Mesendoderm (in vitro differentiated cells): ENCODE measurements around the gene PADI4.

Experiments used
- DNase-seq: peaks from one replicate; pipeline ENCODE4 v3.0.0; 2013
- H2AK5ac ChIP-seq: 2 replicates; pipeline ENCODE4 v1.6.1; 2013; ENCODE audit warnings: low read length, inconsistent platforms
- H2BK120ac ChIP-seq: 2 replicates; pipeline ENCODE4 v1.6.1; 2013; ENCODE audit warnings: low read depth, mild to moderate bottlenecking, low read length, moderate library complexity, mixed read lengths
- H2BK15ac ChIP-seq: replicated peaks from 2 replicates; pipeline ENCODE4 v1.6.1; 2013; ENCODE audit warnings: low read depth, mild to moderate bottlenecking, moderate library complexity
- H2BK5ac ChIP-seq: 2 replicates; pipeline ENCODE4 v1.6.1; 2013; ENCODE audit warnings: low read length, inconsistent platforms
- H3K18ac ChIP-seq: 2 replicates; pipeline ENCODE4 v1.6.1; 2013; ENCODE audit warnings: mild to moderate bottlenecking, low read length, mixed read lengths
- H3K23ac ChIP-seq: one replicate; pipeline ENCODE4 v1.6.1; 2013; ENCODE audit warnings: low read length
- H3K27ac ChIP-seq: 2 replicates; pipeline ENCODE4 v1.5.1; 2013; ENCODE audit warnings: low read depth, mild to moderate bottlenecking, inconsistent platforms, low read length, moderate library complexity
- H3K27me3 ChIP-seq: 2 replicates; pipeline ENCODE4 v1.6.1; 2013; ENCODE audit warnings: low read length, control low read depth, mild to moderate bottlenecking, inconsistent platforms; ENCODE audit not compliant: insufficient read depth, poor library complexity
- H3K36me3 ChIP-seq: 2 replicates; pipeline ENCODE4 v1.6.1; 2013; ENCODE audit warnings: low read length, inconsistent platforms; ENCODE audit not compliant: control insufficient read depth, insufficient read depth
- H3K4ac ChIP-seq: one replicate; pipeline ENCODE4 v1.6.1; 2013; ENCODE audit warnings: low read depth, mild to moderate bottlenecking, low read length, moderate library complexity
- H3K4me1 ChIP-seq: 2 replicates; pipeline ENCODE4 v1.6.1; 2013; ENCODE audit warnings: low read depth, low read length, inconsistent platforms; ENCODE audit not compliant: control insufficient read depth
- H3K4me2 ChIP-seq: 2 replicates; pipeline ENCODE4 v1.6.1; 2013; ENCODE audit warnings: low read length
- H3K4me3 ChIP-seq: 2 replicates; pipeline ENCODE4 v1.5.1; 2013; ENCODE audit warnings: mild to moderate bottlenecking, low read length
- H3K56ac ChIP-seq: one replicate; pipeline ENCODE4 v1.6.1; 2013; ENCODE audit warnings: low read length
- H3K79me1 ChIP-seq: 2 replicates; pipeline ENCODE4 v1.6.1; 2013; ENCODE audit warnings: low read length, inconsistent platforms
- H3K79me2 ChIP-seq: 2 replicates; pipeline ENCODE4 v1.6.1; 2013; ENCODE audit warnings: mild to moderate bottlenecking, low read length; ENCODE audit not compliant: control insufficient read depth, insufficient read depth
- H3K9ac ChIP-seq: 2 replicates; pipeline ENCODE4 v1.6.1; 2013; ENCODE audit warnings: low read length, inconsistent platforms
- H4K5ac ChIP-seq: one replicate; pipeline ENCODE4 v1.6.1; 2013; ENCODE audit warnings: low read length
- H4K8ac ChIP-seq: one replicate; pipeline ENCODE4 v1.6.1; 2013; ENCODE audit warnings: low read depth, mild to moderate bottlenecking, control low read depth, low read length, moderate library complexity
- WGBS: extraction: QIAGEN DNeasy Blood & Tissue Kit; methylation state at CpG from one replicate; pipeline ENCODE4 v1.1.7; 2013; ENCODE audit warnings: low lambda C conversion rate, missing lambda C conversion rate; ENCODE audit not compliant: insufficient coverage; ENCODE audit errors: extremely low coverage; 5-methylcytosine and 5-hydroxymethylcytosine counted together

PADI4 gene

GRCh38 chr1:17358557-17358956 is 50.6 kb downstream of the PADI4 start:
- H3K4me3 ChIP-seq: no peak overlapping the region

GRCh38 chr1:17359031-17359430 is 51.0 kb downstream of the PADI4 start:
- H3K23ac ChIP-seq: no peak overlapping the region
- no peak overlapping the region for H2BK15ac ChIP-seq
- H4K5ac ChIP-seq: no peak overlapping the region
- H3K56ac ChIP-seq: no peak overlapping the region
- H3K36me3 ChIP-seq: no peaks in the 10 kb centered on the region
- WGBS: no CpG with 5 or more reads among the region's 11 CpGs
- peak; percentile 61 for DNase-seq
- no peaks in the 10 kb centered on the region for H3K79me2 ChIP-seq
- H3K27ac ChIP-seq: no peak overlapping the region
- no peak overlapping the region for H3K4ac ChIP-seq
- no peak overlapping the region for H3K18ac ChIP-seq
- no peak overlapping the region for H2AK5ac ChIP-seq
- no peaks in the 10 kb centered on the region for H3K79me1 ChIP-seq
- no peaks in the 10 kb centered on the region for H3K4me1 ChIP-seq
- no peak overlapping the region for H3K9ac ChIP-seq
- no peak overlapping the region for H3K4me3 ChIP-seq
- no peak overlapping the region for H4K8ac ChIP-seq
- no peak overlapping the region for H3K4me2 ChIP-seq
- no peaks in the 10 kb centered on the region for H3K27me3 ChIP-seq
- no peak overlapping the region for H2BK120ac ChIP-seq
- H2BK5ac ChIP-seq: no peak overlapping the region

More at GRCh38 chr1:17358557-17358956, 50.6 kb downstream of the PADI4 start:
- Histone ChIP-seq H3K79me1 (no peaks in the 10 kb centered on the region), H3K9ac (no peak overlapping the region), H3K27ac (no peak overlapping the region), H3K4me1 (no peaks in the 10 kb centered on the region), H2AK5ac (no peak overlapping the region), H3K36me3 (no peaks in the 10 kb centered on the region), H3K4me2 (no peak overlapping the region), H3K79me2 (no peaks in the 10 kb centered on the region), H3K18ac (no peak overlapping the region), H3K27me3 (no peaks in the 10 kb centered on the region), H2BK120ac (no peak overlapping the region), H3K56ac (no peak overlapping the region), H3K4ac (no peak overlapping the region), H3K23ac (no peak overlapping the region), H4K8ac (no peak overlapping the region), H4K5ac (no peak overlapping the region), H2BK15ac (no peak overlapping the region), H2BK5ac (no peak overlapping the region)
- no peak for DNase-seq
- WGBS: no CpG with 5 or more reads among the region's 4 CpGs

GRCh38 chr1:17359808-17360207 is 51.8 kb downstream of the PADI4 start:
- no CpG with 5 or more reads among the region's 9 CpGs for WGBS
- DNase-seq: no peak
- no peaks in the 10 kb centered on the region for H3K4me1 ChIP-seq
- no peaks in the 10 kb centered on the region for H3K79me2 ChIP-seq
- H3K9ac ChIP-seq: no peak overlapping the region
- H2AK5ac ChIP-seq: no peak overlapping the region
- H3K27me3 ChIP-seq: no peaks in the 10 kb centered on the region
- no peak overlapping the region for H3K27ac ChIP-seq
- no peak overlapping the region for H2BK5ac ChIP-seq
- no peak overlapping the region for H3K18ac ChIP-seq
- H3K36me3 ChIP-seq: no peaks in the 10 kb centered on the region
- no peak overlapping the region for H4K5ac ChIP-seq
- no peak overlapping the region for H3K4me2 ChIP-seq
- H3K4me3 ChIP-seq: no peak overlapping the region
- H3K79me1 ChIP-seq: no peaks in the 10 kb centered on the region
- no peak overlapping the region for H2BK15ac ChIP-seq
- no peak overlapping the region for H3K4ac ChIP-seq
- H4K8ac ChIP-seq: no peak overlapping the region
- H3K56ac ChIP-seq: no peak overlapping the region
- H2BK120ac ChIP-seq: no peak overlapping the region
- H3K23ac ChIP-seq: no peak overlapping the region

- no CpG with 5 or more reads among the region's 11 CpGs for WGBS
- Histone ChIP-seq H4K5ac (no peak overlapping the region), H3K4me2 (no peak overlapping the region), H4K8ac (no peak overlapping the region), H2BK120ac (no peak overlapping the region), H3K79me1 (no peaks in the 10 kb centered on the region), H3K4ac (no peak overlapping the region), H2BK5ac (no peak overlapping the region), H3K4me3 (no peak overlapping the region), H3K4me1 (no peaks in the 10 kb centered on the region), H3K36me3 (no peaks in the 10 kb centered on the region), H3K18ac (no peak overlapping the region), H3K27ac (no peak overlapping the region), H2BK15ac (no peak overlapping the region), H3K56ac (no peak overlapping the region), H2AK5ac (no peak overlapping the region), H3K9ac (no peak overlapping the region), H3K23ac (no peak overlapping the region), H3K79me2 (no peaks in the 10 kb centered on the region), H3K27me3 (no peaks in the 10 kb centered on the region)
- no peak for DNase-seq
These were observed 52.4 kb downstream of the PADI4 start for GRCh38 chr1:17360272-17360956.

- no peaks in the 10 kb centered on the region for H3K27me3 ChIP-seq
- no peak overlapping the region for H3K9ac ChIP-seq
- no CpG with 5 or more reads among the region's 4 CpGs for WGBS
These were observed 53.7 kb downstream of the PADI4 start for GRCh38 chr1:17361687-17362086.

GRCh38 chr1:17363351-17363750 is 55.4 kb downstream of the PADI4 start:
- H4K5ac ChIP-seq: no peak overlapping the region
- H3K23ac ChIP-seq: no peak overlapping the region
- no peaks in the 10 kb centered on the region for H3K36me3 ChIP-seq
- H3K4ac ChIP-seq: no peak overlapping the region
- no peaks in the 10 kb centered on the region for H3K79me2 ChIP-seq
- WGBS: no CpG with 5 or more reads among the region's 12 CpGs
- H2BK120ac ChIP-seq: no peak overlapping the region
- no peak overlapping the region for H3K4me3 ChIP-seq
- no peak overlapping the region for H3K9ac ChIP-seq
- H3K4me2 ChIP-seq: no peak overlapping the region
- no peak overlapping the region for H2AK5ac ChIP-seq
- H4K8ac ChIP-seq: no peak overlapping the region
- H3K27ac ChIP-seq: no peak overlapping the region
- H2BK5ac ChIP-seq: no peak overlapping the region
- H2BK15ac ChIP-seq: no peak overlapping the region
- no peak overlapping the region for H3K56ac ChIP-seq
- H3K27me3 ChIP-seq: no peaks in the 10 kb centered on the region
- no peaks in the 10 kb centered on the region for H3K79me1 ChIP-seq
- H3K18ac ChIP-seq: no peak overlapping the region
- no peaks in the 10 kb centered on the region for H3K4me1 ChIP-seq
- DNase-seq: no peak

More at GRCh38 chr1:17361687-17362086, 53.7 kb downstream of the PADI4 start:
- DNase-seq: no peak
- H3K4ac ChIP-seq: no peak overlapping the region
- H3K27ac ChIP-seq: no peak overlapping the region
- H3K4me1 ChIP-seq: no peaks in the 10 kb centered on the region
- no peak overlapping the region for H2BK5ac ChIP-seq
- no peak overlapping the region for H2BK120ac ChIP-seq
- H4K5ac ChIP-seq: no peak overlapping the region
- no peak overlapping the region for H3K4me3 ChIP-seq
- H3K79me2 ChIP-seq: no peaks in the 10 kb centered on the region
- H2BK15ac ChIP-seq: no peak overlapping the region
- H3K23ac ChIP-seq: no peak overlapping the region
- H3K4me2 ChIP-seq: no peak overlapping the region
- no peaks in the 10 kb centered on the region for H3K36me3 ChIP-seq
- H3K79me1 ChIP-seq: no peaks in the 10 kb centered on the region
- H3K18ac ChIP-seq: no peak overlapping the region
- H2AK5ac ChIP-seq: no peak overlapping the region
- no peak overlapping the region for H3K56ac ChIP-seq
- H4K8ac ChIP-seq: no peak overlapping the region
